MV-4-11 (cell line): Measurements from ENCODE around the gene MOB3B.
"Not testable (repeated sequence)": the region's sequence is repeated elsewhere in the genome, so short reads cannot be mapped to it uniquely, and the experiment has no call there.

ENCODE experiments used
- DNase-seq: peaks from one replicate; lab custom pipeline; 2025; lab: John Stamatoyannopoulos, UW

Gene MOB3B

DNA sequence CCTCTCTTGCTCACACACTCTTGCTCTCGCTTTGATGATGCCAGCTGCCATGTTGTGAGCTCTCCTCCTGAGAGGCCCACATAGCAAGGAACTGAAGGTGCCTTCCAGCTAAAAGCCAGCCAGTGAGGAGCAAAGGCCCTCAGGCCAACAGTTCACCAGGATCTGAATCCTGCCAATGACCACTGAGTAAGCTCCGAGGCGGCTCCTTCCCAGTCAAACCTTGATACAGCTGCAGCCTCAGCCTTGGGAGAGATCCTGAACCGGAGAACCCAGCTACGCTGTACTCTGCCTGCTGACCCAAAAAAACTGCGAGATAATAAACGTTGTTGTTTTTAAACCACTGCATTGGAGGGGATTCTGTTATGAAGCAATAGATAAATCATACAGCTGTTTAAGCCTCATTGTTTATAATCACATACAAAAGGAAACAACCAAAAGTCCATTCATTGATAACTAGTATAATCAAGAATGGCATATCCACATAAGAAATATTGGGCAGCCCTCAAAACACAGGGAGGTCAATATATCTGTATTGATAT lies 54.5 kb downstream of the MOB3B start:
- DNase-seq, result no peak

- no peak for DNase-seq
Measured at GRCh38 chr9:27474305-27474704, 55.3 kb downstream of the MOB3B start.

- no peak for DNase-seq
Measured at GRCh38 chr9:27473111-27473529, 56.5 kb downstream of the MOB3B start.

DNA sequence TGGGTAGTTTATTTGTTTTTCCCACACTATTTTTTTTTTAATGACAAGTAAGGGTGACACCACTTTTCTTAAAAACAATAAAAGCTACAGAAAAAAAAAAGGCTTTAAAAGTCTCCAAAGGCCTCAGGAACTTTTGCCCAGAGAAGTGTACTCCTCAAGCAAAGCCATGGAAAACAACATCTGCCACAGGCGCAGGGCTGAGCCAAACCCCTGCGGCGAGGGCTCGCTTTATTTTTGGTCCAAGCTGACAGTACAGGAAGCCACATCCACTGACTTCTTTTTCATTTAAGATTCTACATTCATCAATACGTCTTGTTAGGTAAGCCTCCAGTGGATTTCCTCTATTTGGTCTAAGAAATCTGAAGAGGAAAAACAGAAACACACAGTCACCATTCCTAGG lies 57.4 kb downstream of the MOB3B start:
- peak; percentile 17 for DNase-seq

DNA sequence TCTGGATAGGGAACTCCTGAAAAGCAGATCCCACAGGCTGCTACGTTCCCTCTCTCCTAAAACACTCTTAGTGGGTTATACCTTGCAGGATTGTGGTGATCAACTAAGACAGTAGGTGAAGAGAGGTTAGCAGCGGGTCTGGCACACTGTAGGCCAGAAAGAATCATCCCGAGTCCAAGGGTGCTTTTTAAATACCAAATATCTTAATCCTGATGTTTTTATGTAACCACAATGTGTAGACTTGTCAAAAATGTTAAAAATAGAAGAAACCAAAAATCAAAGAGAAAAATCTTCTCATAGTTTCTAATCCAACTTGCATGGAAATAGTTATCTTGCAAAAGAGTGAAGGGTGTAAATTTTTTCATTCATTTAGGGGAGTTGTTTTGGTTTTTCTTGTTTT lies 57.8 kb downstream of the MOB3B start:
- no peak for DNase-seq

GRCh38 chr9:27471366-27471765 lies 58.2 kb downstream of the MOB3B start:
- DNase-seq, result peak; percentile 59

- DNase-seq, result no peak
Measured at GRCh38 chr9:27470291-27470856, 59.2 kb downstream of the MOB3B start.

- DNase-seq, result no peak
Measured at GRCh38 chr9:27469550-27469949, 60.1 kb downstream of the MOB3B start.

GRCh38 chr9:27468462-27469110 lies 61.0 kb downstream of the MOB3B start:
- peak; percentile 24 for DNase-seq

DNA sequence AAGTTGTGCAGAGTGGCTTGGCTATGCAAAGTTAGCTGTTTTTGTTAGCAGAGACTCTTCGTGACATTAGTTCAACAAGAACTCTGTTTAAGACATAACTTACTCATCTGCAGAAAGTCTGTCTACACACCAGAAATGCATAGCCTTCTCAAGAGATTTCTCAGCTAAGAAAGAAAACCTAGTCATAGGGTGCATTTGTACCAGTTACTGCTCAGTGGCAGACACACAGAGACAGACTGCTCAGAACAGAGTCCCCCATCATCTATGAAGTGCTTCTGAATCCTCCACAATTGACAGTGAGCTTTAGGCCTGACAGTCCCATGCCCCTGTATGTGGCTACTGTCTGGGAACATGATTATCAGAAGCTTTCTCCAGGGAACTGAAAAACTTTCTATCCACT lies 61.6 kb downstream of the MOB3B start:
- no peak for DNase-seq

- no peak for DNase-seq
Measured at GRCh38 chr9:27467486-27467885, 62.1 kb downstream of the MOB3B start.

- peak; percentile 24 for DNase-seq
Measured at GRCh38 chr9:27466516-27466915, 63.1 kb downstream of the MOB3B start.

DNA sequence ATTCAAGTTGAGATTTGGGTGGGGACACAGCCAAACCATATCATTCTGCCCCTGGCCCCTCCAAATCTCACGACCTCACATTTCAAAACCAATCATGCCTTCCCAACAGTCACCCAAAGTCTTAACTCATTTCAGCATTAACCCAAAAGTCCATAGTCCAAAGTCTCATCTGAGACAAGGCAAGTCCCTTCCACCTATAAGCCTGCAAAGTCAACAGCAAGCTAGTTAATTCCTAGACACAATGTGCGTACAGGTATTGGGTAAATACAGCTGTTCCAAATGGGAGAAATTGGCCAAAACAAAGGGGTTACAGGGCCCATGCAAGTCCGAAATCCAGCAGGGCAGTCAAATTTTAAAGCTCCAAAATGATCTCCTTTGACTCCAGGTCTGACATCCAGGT lies 64.7 kb downstream of the MOB3B start:
- DNase-seq, result not testable (repeated sequence)

- no peak for DNase-seq
Measured at GRCh38 chr9:27462846-27463245, 66.8 kb downstream of the MOB3B start.

DNA sequence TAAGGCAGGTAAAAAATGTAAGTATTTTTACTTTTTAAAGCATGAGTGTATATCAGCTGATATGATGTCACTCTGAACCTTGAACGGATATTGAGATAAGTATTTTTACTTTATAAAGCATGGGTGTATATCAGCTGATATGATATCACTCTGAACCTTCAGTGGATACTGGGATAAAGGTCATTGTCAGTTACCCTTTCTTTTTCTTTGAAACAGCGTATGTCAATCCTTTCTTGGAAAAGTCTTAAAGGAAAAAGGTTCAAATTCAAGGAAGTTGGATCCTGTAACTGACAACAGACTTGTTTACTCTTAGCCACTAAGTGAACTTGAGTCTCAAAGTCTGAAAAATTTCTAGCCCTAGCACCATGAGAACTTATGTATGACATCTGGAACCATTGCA lies 67.2 kb downstream of the MOB3B start:
- no peak for DNase-seq

GRCh38 chr9:27460226-27461023 lies 69.2 kb downstream of the MOB3B start:
- peak; percentile 97 for DNase-seq

DNA sequence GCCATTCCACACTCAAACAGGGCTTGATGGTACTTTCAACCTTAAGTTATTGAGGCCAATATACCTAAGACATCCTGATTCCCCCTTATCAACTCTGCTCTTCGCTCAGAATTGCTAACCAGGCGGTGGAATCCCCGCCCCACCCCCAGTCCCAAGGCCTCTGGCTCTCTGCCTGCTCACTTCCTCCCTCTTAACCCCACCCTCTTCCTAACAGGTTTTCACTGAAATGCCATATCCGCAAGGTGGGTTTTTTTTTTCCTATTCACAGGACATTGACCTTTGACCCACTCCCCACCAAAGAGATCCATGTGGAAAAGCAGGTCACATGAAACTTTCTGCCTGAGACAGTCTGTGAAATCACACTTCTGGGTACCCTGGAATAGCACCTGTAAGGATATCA lies 72.2 kb downstream of the MOB3B start:
- no peak for DNase-seq

GRCh38 chr9:27453860-27454553 lies 75.6 kb downstream of the MOB3B start:
- DNase-seq, result no peak

DNA sequence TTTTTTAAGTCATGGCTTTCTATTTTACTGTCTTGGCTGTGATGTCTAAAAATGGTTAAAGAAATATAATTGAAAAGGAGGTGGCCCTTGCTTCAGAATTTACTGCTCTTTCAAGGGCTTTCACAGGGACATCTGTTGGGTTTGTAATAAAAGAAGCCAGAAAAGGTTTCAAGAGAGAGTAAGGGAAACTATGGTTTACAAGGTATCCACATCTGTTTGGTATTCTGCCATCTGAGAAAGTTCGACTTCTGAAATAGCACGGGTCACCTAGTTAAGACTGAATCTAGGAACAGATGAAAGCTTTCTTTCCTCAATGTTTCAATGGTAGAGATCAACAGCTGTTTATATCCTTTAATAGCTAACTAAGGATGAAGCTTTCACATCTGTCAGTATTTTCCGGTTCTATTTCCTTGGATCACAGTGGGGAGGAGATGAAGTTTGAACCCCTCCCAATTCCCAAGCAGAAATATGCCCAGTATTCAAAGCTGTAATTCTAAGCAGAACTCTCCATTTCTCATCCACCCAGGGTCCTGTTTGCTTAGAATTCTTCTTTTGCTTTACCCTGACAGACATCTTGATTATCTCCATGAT lies 78.3 kb downstream of the MOB3B start:
- no peak for DNase-seq

- DNase-seq, result no peak
Measured at GRCh38 chr9:27450752-27451151, 78.9 kb downstream of the MOB3B start.

- DNase-seq, result not testable (repeated sequence)
Measured at GRCh38 chr9:27448356-27448755, 81.3 kb downstream of the MOB3B start.
